Measurements from ENCODE around the gene GNLY.
"Not testable (repeated sequence)": the region's sequence is repeated elsewhere in the genome, so short reads cannot be mapped to it uniquely, and the experiment has no call there.

GNLY gene

DNA sequence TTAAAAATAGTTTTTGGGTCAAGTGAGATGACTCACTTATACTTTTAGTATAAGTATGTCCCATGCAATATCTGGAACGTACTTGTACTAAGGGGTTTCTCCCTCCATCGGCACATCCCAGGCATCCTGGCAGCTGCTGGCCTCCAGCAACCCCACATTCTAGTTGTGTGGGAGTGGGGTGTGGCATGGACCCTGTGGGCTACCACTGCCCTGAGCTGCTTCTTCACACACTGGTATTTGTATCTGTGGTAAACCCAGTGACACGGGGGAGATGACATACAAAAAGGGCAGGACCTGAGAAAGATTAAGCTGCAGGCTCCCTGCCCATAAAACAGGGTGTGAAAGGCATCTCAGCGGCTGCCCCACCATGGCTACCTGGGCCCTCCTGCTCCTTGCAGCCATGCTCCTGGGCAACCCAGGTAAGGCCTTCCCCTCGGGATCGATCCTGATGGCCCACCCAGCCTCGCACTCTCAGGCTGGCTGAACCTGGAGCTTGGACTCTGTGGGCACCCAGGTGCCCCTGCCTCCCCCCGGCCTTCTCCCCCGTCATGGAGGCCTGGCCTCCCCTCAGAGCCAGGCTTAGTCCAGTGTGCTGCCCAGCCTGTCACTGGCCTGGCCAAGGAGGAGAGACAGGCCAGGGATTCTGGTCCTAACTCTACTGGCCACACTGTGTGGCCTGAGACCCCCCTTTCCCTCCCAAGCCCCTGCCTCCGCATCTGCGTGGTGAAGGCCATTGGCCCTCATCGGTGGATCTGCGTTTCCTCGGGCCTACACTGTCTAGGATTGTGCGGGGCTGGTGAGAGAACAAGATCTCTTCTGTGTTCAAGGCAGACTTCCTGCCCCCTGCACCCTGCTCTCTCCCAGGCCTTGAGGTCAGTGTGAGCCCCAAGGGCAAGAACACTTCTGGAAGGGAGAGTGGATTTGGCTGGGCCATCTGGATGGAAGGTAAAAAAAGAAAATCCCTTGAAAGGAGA is at the start of gene GNLY:
GNLY (plus strand) TSS at position 307 of the 974 bp plus-strand sequence; CDS start at position 368, 61 bp downstream.
- no peak for DNase-seq

DNA sequence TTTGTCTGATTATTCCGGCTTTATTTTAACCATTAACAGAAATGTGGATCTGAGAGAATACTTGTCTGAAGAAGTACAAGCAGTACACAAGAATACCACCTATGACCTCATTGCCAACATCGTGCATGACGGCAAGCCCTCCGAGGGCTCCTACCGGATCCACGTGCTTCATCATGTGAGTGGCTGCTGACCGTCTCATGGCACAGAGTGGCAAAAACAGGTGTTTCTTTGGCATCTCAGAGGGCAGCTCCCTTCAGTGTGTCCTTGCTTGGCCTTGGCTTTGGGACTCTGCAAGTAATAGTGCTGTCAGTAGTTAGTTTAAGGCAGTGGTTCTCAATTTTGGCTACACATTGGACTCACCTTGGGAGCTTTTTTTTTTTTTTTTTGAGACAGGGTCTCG is 49.2 kb upstream of the GNLY start:
- DNase-seq: no peak

DNA sequence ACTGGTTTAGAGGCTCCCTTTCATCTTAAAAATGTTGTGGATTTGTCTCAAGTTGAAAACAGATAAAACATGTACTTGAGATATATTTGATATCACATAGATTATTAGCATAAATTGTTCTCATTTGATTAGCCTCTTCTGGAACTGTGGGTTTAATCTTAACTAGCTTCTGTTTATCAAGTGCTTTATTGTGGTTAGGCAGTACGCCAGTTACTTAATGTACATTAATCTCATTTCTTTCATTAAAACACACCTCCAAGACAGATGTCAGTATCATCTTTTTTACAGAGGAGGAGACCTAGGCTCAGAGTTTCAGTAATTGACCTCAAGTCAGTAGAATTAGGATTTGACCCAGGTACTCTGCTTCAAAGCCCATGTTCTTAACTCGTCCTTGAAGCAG is 48.0 kb upstream of the GNLY start:
- DNase-seq: no peak

DNA sequence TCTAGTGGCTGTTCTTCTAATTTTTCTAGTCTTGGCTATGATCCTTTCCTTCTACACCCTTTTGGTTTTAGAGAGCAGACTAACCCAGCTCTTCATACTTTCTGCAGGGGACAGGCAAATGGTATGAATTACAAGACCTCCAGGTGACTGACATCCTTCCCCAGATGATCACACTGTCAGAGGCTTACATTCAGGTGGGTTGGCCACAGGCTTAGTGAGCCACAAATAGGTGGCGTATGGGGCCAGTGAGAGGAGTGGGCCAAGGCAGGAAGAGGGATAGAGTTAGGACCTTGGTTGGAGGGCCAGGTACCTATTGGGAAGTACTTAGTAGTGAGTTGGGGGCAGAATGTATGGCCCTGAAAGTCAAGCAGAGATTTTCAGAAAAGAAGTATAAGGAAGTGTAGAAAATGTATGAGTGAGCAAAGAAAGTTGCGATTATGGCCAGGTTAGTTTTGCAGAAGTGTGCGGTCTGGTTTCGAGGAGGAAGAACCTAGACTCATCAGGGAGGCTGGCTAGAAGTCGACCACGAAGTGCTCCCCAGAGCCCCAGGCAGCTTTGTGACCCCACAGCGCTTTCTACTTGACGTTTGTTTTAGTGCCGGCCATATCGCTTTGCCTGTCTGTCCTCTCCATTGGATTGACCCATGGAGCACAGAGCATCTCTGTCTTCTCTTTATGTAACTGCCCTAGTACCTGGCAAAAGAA is 46.2 kb upstream of the GNLY start:
- DNase-seq: no peak

DNA sequence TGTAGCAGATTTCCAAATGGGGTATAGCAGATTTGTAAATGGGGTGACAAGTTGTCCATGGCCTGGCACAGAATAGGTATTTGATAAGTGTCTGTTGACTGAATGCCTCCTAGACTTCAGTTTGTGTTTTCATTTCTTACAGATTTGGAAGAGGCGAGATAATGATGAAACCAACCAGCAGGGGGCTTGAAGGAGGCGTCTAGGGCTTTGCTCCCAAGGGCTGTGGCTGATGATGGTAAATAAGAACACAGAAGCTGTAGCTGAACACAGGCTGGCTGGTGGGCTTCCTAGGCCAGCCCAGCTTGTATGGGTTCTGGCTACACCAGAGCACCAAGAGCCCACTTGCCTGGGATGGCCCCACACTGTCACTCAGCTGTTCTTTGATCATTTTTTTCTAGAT is 45.5 kb upstream of the GNLY start:
- DNase-seq: no peak

DNA sequence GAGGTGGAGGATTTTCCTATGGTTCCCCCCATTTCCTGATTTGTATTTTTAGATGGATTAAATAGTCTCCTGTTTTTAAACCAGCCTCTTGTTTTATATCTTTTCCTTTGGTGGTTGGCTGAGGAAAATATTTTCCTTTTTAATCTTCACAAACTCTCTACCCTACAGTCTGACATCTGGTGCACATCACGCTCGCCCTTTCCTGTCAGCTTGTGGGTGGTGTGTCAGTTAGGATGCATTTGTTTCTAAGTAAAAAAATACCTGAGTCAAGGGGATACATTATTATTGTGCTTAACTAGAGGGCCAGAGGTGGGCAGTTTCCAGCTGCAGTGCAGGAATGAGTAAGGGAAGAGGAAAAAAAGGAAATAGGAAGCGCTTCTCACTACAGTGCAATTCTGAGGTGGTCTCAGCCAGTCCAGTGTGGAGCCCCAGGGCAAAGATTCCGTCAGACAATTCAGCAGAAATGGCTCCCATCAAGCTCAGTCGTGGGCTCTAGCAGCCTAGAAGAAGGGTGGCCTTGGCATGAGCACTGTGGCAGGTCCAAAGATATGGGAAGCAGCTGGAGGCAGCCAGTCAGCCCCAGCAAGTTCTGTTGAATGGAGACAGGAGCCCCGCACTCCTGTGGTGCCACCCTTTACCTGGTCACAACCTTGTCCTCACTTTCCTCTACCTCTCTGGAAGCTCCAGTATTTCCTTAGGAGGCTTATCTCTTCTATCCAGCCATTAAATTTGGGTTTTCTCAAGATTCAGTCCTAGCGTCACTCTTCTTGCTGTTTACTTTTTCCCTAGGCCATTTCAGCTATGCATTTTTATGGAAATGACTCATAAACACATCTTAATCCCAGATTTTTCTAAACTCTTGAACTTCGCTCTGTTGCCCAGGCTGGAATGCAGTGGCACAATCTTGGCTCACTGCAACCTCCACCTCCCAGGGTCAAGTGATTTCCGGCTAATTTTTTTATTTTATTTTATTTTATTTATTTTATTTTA is 44.7 kb upstream of the GNLY start:
- DNase-seq: no peak

DNA sequence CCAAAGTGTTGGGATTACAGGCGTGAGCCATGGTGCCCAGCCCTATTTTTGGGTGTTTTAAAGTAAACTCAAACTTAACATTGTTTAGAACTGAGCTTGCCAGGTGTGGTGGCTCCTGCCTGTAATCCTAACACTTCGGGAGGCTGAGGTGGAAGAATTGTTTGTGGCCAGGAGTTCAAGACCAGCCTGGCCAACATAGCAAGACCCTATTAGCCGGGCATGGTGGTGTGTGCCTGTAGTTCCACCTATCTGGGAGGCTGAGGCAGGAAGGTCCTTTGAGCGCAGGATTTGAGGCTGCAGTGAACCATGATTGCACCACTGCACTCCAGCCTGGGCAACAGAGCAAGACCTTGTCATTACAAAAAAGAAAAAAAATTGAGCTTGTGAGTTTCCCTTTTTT is 43.7 kb upstream of the GNLY start:
- no peak for DNase-seq

DNA sequence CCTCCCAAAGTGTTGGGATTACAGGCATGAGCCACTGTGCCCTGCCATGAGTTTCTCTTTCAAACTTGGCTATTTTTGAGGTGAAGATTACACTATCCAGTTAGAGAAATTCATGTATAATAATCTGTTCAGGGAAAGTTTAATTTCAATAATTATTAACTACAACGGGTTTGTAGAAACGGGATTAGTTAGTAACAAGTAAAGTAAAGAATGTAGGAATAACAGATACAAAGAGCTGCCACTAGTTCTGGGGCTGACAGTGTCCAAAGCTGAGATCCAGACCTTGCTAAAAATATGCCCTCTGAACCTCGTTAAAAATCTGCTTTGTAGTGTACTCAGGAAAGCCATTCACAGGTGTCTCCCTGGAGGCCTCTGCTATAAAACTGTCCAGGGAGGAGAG is 43.1 kb upstream of the GNLY start:
- DNase-seq: no peak

DNA sequence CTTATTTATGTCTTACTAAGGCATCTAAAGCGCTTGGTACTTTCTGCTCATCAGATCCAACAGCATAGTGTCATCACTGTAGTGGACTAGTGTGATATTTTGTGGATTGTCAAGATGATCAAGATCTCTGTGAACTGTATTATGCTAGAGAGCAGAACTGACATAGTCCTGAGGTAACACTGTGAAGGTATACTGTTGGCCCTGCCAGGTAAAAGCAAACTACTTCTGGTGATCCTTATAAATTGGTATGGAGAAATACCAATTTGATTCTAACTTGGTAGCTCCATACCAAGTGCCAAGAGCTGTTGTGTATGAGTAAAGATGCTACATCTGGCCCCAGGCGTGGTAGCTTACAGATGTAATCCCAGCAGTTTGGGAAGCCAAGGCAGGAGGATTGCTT is 42.1 kb upstream of the GNLY start:
- DNase-seq: no peak

DNA sequence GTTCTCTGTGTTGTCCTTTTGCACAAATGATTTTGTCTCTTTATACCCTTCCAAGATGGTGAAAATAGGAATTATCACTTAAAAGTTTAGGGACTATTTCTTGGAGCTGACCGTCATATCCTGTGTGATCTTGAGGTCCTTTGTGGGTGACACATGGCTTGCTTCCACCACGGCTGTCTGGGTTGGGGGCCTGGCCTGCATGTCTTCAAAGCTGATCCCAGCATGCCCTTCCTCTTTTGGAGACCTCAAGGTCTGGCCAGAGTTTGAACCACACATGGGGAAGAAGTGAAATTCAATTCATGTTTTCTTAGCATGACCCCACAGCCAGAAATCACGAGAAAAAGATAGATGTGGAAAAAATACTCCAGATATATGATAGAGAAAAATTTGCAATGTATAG is 40.2 kb upstream of the GNLY start:
- DNase-seq: no peak

DNA sequence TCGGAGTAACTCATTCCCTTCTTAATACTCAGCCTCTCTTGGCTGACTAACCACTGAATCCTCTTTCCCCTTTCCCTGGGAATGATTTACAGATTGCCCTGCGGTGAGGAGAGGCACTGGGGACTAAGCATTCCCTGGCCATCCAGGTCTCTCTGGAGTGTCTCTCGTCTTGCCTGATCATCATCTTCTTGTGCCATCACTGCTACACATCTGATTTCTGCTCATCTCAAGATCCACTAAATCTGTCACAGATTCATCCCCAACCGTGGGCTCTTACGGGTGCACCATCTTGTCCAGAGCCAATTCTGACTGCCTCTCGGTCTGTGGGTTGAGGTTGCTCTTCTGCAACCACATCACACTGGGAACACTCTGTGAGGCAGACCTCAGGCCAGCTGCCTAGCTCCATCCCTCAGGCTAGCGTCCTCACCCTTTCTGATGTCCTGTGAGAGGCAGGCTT is 38.2 kb upstream of the GNLY start:
- DNase-seq: no peak

DNA sequence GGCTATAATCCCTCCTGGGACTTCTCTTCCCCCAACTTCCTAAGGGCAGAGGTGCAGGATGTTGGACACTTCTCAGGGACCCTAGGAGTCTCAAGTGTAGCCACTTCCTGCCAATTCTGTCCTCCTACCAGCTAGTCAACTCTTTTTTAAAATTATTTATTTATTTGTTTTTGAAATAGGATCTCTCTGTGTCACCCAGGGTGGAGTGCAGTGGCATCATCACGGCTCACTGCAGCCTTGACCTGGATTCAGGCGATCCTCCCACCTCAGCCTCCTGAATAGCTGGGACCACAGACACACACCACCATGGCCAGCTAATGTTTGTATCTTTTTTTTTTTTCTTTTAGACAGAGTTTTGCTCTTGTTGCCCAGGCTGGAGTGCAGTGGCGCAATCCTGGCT is 37.7 kb upstream of the GNLY start:
- no peak for DNase-seq

DNA sequence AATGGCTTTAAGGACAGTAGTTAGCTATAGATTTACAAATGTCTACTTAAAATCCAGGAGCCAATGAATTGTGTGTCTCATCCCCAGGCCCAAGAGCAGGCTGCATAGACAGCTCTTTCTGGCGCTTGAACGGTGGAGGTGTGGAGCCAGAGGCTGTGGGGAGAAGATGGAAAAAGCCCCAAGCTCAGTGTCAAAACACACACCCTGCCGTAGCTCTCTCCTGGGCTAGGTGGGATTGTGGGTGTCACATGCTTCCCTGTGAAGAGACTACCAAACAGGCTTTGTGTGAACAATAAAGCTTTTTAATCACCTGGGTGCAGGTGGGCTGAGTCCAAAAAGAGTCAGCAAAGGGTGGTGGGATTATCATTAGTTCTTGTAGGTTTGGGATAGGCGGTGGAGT is 36.8 kb upstream of the GNLY start:
- not testable (repeated sequence) for DNase-seq

DNA sequence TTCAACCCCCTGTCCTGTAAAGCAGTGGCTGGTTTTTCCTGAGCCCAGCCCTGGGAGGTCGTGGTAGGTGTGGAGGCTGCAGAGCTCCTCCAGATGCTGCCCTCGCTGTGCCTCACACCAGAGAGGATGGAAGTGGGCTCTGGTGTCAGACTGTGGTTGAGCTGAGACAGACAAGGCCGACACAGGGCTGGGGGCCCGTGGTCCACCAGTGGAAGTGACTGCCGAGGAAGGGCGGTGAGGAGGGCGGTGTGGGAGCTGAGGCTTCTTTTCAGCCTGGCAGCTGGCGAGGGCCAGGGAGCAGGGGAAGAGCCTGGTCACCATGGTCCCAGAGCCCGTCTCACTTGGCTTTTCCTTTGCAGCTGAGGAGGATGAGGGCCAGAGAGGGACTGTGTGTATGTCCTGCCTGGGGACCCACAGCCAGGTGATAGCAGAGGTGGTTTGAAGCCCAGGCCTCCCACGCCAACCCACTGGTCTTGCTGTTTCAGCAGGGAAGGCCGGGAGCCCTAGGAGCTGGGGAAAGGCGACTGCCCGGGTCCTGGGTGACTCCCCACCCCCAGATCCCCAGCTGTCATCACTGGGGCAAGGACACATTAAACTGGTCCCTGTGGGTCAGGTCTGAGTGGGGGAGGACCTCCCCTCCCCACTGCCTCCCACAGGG is 34.7 kb upstream of the GNLY start:
- no peak for DNase-seq

DNA sequence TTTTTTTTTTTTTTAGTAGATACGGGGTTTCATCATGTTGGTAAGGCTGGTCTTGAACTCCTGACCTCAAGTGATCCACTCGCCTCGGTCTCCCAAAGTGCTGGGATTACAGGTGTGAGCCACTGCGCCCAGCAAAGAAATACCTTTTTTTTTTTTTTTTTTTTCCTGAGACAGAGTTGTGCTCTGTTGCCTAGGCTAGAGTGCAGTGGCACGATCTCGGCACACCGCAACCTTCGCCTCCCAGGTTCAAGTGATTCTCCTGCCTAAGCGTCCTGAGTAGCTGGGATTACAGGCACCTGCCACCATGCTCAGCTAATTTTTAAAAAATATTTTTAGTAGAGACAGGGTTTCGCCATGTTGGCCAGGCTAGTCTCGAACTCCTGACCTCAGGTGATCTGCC is 33.9 kb upstream of the GNLY start:
- DNase-seq: not testable (repeated sequence)

DNA sequence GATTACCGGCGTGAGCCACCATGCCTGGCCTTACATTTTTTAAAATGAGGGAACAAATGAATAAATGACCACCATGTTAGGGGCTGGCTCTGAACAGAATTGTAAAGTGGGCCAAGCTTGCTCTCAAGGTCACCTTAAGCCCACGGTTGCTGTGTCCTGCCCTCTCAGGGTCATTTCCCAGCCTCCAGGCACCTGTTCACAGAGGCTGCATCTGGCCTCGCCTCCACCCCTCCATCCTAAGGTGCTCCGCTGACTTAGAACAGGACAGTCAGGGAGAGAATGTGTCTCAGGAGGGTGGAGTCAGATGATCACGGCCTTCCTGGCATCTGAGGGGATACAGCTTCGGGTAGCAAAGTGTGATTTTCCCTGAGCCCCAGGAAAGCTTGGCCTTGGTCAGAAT is 33.4 kb upstream of the GNLY start:
- DNase-seq: no peak

DNA sequence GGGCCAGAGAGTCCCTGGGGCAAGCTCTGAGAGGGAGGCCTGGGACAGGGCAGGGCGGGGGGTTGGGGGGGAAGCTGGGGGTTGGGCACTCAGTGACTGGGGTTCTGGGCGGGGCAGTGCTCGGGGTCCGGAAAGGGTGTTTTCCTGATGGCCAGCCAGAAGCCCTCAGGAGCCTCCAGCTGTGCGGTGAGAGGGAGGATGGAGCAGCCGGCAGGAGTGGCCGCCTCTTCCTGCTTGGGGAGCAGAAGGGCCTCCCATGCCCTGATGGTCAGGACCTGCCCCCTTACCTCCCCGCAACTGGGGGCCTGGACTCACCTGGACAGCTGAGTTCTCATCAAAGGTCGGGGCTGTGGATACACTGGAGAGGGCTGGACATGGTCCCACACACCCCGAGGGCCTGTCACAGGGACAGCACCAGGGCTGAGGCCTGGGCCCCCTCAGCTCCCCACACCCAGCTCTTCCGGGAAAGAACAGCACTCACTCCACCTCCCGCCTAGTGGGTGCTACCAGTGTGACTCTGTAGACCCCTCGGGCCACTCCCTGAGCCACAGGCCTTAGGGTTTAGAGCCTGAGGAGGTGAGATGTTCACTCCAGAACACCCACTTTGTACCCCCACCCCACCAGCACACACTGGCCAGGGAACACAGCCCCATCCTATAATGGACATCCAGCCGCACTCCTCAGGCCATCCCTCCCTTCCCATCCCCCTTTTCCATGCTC is 32.9 kb upstream of the GNLY start:
- no peak for DNase-seq

DNA sequence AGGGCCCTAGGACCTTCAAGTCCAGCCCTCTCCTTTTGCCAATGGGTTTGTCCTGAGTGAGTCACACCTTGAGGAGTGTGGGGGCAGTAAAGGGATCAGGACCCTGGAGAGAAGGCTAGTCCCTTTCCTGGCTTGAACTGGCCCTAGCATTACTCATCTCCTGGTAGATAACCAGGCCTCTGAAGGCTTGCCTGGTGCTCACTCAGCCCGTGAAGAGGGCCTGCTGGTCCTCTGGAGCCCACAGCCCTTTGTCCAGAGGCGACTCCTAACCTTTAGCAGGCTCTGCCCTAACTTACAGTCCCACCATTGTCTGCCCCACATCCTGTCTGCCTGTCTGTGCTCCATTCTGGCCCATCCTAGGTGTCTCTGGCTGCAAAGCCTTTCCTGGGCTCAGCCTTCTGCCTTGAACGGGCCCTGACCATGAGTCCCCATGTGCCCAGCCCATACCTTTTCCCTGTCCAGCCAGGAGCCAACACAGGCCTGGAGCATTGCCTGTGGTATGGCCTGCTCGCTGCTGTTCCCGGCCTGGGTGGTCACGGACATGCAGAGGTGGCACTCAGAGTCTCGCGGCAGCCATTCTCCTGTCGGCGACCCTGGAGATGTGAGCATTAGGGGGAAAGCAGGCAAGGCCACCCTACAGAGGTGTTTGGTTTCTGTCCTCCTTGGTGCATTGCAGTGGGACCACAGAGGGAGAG is 31.1 kb upstream of the GNLY start:
- no peak for DNase-seq

DNA sequence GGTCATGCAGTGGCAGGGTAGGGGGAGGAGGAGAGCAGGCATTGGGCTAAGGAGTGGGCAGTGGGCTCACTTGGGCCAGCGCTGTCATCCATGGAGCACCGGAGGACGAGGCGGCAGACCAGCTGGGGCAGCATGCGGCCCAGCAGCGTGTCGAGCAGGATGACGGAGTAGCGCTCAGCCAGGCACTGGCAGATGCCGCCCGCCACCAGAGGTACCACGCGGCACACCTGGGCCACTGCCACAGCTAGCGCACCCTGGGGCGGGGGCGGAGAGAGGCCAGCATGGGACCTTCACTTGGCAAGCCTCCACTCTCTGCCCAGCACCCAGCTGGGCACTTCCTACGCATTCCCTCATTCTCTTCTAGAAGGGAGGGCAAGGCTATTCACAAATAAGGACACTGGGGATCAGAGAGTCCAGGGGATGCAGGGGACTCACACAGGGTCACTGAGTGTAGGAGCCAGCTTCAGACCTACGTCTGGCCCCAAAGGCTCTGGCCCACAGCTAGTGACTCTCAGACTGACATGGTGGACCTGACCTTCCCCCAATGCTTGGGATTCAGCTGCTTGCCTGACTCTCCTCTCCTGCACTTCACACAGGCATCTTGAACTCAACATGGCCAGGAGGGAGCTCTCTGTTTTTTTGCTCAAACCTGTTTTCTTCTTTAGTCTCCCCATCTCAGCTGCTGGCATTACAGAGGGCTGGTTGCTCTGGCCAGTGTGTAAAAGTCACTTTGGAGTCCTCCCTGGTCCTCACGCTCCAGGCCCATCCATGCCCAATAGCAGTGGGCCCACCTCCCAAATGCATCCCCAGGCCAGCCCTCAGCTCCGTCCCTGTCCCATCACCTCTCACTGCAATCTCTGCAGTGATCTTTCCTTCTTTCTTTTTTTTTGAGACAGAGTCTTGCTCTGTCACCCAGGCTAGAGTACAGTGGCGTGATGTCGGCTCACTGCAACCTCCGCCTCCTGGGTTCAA is 30.3 kb upstream of the GNLY start:
- DNase-seq: no peak

Data from NCI-H1417 treated with DMSO at 0.1 percent for 48 hours (cell line).